Mammary epithelial cell (primary cell): ENCODE data around the gene GRWD1.

Source experiments
- EZH2 ChIP-seq: IDR thresholded peaks from 2 replicates; pipeline ENCODE4 v1.6.1; 2012; ENCODE audit warnings: low read length, inconsistent platforms, borderline replicate concordance
- TF ChIP-seq, protein P1 (sequence below), 2 donors: IDR thresholded peaks in 1 of 2; conservative IDR thresholded peaks in 1 of 2; 2 replicates each; pipeline ENCODE4 v1.5.1; 2011 to 2012; ENCODE audit warnings: inconsistent platforms in 2 of 2, low read length in 2 of 2, mild to moderate bottlenecking in 2 of 2, control low read depth in 1 of 2, low read depth in 1 of 2; ENCODE audit not compliant: insufficient read depth in 1 of 2; ENCODE audit errors: extremely low read depth in 1 of 2

DNA sequence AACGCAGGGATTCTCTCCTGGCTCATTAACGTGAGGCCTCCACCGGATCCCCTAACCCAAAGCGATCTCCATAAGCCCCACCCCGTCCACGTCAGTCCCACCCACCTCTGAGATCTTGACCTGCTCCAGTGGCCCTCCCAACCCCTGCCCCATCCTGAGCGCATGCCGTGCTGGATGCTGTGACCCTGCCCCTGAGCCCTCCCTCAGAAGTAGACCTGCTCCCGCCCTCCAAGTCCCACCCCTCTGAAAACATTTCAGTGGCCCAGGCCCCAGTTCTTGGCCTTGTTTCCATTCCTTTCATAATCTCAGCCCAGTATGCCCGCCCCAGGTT lies 46.0 kb downstream of the GRWD1 start:
- TF ChIP-seq, protein P1, sequence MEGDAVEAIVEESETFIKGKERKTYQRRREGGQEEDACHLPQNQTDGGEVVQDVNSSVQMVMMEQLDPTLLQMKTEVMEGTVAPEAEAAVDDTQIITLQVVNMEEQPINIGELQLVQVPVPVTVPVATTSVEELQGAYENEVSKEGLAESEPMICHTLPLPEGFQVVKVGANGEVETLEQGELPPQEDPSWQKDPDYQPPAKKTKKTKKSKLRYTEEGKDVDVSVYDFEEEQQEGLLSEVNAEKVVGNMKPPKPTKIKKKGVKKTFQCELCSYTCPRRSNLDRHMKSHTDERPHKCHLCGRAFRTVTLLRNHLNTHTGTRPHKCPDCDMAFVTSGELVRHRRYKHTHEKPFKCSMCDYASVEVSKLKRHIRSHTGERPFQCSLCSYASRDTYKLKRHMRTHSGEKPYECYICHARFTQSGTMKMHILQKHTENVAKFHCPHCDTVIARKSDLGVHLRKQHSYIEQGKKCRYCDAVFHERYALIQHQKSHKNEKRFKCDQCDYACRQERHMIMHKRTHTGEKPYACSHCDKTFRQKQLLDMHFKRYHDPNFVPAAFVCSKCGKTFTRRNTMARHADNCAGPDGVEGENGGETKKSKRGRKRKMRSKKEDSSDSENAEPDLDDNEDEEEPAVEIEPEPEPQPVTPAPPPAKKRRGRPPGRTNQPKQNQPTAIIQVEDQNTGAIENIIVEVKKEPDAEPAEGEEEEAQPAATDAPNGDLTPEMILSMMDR (conservative IDR thresholded peaks at IDR 0.05 in 1 of 2, IDR thresholded peaks at IDR 0.05 in 1 of 2; ENCODE audit: extremely low read depth in 1 of 2, insufficient read depth in 1 of 2, low read depth in 1 of 2, low read length in 2 of 2), result no peak
- no peak for TF ChIP-seq EZH2
